GM21717 (cell line): Measurements from ENCODE around the gene CLCN6.
A peak's percentile ranks its signal among the peaks of the same experiment; 100 is the strongest.
"Not testable (repeated sequence)": the region's sequence is repeated elsewhere in the genome, so short reads cannot be mapped to it uniquely, and the experiment has no call there.

Source experiments
- ATAC-seq: cut with Tn5 transposase; IDR thresholded peaks from one replicate; pipeline ENCODE4 v1.9.1; 2021; ENCODE audit warnings: mild to moderate bottlenecking, moderate library complexity; ENCODE audit not compliant: unreplicated experiment

CLCN6 gene

GRCh38 chr1:11794446-11795237 lies 11.3 kb upstream of the CLCN6 start:
- no peak for ATAC-seq

DNA sequence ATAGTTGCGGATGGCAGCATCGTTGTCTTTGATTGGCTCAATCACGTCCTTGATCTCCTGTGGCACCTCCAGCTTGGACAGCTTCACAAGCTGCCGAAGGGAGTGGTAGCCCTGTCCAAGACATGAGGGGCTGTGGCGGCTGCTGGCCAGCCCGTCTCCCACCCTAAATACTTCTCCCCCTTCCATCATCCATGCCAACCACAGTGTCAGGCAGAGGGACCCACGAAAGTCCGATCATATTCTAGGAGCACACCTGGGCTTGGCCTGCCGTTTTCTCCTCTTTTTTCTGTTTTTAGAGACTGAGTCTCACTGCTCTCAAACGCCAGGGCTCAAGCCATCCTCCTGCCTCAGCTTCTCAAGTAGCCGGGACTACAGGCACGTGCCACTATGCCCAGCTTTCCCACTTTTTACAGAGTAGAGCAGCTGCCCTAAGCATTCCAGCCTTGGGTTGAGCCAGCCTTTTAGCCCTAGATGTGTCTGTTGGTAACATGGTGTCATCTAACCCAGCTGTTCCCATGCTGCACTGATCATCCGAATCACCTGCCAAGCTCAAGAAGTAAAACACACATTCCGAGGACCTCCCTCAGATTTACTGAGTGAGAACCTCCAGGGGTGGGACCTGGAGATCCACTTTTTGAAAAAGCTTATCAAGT lies 10.6 kb upstream of the CLCN6 start:
- ATAC-seq = no peak

DNA sequence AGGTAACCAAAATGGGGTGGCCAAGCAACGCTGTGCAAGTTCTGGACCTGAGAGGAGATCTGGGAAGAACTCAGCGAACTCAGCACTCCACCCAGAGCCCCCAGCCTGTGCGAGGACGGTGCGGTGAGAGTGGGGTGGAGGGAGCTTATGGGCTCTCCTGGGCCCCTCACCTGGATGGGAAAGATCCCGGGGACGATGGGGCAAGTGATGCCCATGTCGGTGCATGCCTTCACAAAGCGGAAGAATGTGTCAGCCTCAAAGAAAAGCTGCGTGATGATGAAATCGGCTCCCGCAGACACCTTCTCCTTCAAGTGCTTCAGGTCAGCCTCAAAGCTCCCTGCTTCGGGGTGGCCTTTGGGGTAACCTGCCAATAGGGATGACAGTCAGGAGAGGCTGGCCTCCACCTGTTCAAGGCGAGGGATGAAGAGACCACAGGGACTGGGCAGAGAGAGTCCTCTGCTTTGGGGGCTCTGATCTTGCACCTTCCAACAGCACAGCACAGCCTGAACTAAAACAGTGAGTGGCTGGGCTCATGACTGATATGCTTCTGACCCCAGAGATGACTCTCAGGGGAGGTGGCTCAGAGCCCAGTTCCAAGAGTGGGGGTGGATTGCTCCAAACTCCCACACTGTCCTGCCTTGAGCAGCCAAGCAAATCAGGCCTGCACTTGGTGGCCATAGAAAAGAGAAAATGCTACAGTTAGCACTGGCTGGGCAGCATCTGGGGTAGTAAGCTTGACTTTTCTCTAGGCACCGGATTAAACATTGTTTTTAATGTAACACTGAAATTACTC lies 9.8 kb upstream of the CLCN6 start:
- ATAC-seq = no peak

DNA sequence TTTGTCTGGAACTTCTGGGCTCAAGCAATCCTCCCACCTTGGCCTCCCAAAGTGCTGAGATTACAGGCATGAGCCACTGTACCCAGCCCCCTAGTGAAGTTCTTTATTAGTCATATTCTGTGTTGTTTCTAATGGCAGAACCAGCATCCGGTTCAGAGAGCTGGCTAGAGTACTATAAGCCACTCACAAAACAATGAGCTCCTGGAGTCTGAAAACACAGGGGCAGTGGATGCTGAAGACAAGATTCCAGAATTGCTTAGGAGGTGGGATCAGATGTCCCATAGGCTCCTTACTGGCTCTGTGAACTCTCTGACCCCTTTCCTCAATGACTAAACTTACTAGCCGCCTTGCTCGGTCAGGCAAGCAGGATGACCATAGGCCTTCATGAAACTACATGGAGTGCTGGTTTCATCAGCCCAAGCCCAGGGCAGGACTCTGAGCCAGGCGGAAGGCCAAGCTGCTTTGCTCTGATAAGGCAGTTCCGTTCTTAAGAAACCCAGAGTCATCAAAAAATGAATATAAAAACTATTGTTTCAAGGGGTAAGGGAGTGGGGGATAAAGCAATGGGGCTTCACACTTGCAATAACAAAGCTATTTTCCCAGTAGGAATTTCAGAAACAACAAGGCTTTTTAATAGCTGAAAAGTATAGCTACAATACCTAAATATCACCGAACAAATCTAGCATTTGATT lies 8.3 kb upstream of the CLCN6 start:
- ATAC-seq = no peak

DNA sequence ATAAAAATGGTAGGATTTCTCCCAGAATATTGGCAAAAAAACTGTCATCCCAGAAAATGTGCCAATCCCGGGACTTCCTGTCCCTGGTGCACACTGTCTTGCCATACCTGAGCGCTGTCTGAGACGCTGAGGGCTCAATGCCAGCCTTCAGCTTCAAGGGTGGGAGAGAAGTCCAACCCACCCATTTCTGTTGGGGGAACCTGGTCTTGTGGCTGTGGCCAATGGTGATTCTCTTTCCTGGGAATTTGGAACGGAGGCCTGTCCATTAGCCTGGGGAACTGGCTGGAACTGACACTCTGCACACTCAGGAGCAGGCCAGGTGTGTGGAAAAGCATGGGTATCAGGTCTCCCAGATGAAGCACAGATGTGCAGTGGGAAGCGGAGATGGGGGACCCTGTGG lies 6.9 kb upstream of the CLCN6 start:
- no peak for ATAC-seq

- ATAC-seq = no peak
Measured at GRCh38 chr1:11799896-11800295, 6.1 kb upstream of the CLCN6 start.

GRCh38 chr1:11800391-11800755 lies 5.6 kb upstream of the CLCN6 start:
- ATAC-seq = no peak

- no peak for ATAC-seq
Measured at GRCh38 chr1:11800756-11801433, 5.1 kb upstream of the CLCN6 start.

GRCh38 chr1:11802616-11802972 lies 3.4 kb upstream of the CLCN6 start:
- no peak for ATAC-seq

- no peak for ATAC-seq
Measured at GRCh38 chr1:11802973-11803885, 2.8 kb upstream of the CLCN6 start.

GRCh38 chr1:11803924-11804665 lies 1.9 kb upstream of the CLCN6 start:
- ATAC-seq = not testable (repeated sequence)

- ATAC-seq = no peak
Measured at GRCh38 chr1:11804666-11805421, 1.1 kb upstream of the CLCN6 start.

DNA sequence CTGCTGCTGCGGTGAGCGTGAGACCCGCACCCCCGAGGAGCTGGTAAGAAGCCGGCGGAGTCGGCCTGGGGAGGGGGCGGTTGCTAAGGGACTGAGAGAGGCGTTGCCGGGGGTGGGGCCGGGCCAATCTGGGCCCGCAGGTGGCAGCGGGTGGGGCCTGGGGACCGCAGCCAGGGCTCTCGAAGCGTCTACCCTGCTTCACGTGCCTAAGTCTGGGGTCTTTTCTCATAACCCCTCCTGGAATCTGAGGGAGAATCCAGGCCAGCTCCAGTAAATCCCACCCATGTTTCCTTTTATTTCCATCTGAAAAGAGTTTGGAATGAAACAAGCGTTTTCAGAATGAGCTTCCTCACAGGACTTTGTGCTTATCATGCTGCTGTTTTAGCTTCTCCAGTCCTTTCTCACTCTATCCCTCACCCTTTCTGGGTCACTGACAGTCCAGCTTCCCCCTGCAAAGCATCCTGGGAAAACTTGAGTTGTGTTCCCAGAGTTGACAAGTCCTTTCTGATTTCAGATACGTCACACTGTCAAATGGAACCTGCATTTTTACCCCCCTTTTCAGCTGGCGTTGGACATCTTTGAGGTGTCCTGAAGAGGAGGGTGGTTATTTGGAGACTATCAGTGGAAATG lies 431 bp downstream of the CLCN6 start:
- peak; percentile 45 for ATAC-seq

DNA sequence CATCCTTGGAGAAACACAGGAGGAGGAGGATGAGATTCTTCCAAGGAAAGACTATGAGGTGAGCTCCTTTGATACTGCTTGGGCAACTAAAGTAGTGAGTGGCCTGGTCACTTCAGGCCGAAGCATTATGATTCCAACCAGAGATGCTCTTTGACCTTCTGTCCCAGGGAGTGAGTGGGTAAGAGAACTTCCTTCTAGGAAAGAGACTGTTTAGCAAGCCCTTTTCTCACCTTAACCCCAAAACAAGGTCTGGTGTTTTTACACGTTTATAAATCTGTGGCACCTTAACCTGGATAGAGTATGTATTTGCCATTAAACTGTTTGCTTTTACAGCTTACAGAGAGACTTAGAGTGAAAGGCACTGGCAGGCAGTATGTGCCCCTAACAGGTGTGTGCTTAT lies 1.1 kb downstream of the CLCN6 start:
- ATAC-seq = no peak

- no peak for ATAC-seq
Measured at GRCh38 chr1:11813021-11813420, 7.0 kb downstream of the CLCN6 start.

DNA sequence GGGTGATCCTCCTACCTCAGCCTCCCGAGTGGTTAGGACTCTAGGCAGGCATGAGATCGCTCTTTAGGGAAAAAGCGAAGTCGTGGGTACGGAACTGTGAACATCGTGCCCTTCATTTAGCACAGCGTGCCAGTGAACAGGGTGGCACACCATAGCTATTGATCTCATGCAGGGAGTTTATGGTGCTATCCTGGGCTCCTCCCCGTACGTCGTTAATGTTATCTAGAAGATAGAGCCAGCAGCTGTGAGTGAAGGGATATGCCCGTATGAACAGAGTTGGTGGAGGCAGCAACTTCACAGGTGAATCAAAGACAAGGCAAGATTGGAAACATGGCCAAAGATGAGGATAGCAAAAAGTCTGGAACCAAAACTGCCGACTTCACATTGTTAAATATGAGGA lies 11.2 kb downstream of the CLCN6 start:
- ATAC-seq = no peak

DNA sequence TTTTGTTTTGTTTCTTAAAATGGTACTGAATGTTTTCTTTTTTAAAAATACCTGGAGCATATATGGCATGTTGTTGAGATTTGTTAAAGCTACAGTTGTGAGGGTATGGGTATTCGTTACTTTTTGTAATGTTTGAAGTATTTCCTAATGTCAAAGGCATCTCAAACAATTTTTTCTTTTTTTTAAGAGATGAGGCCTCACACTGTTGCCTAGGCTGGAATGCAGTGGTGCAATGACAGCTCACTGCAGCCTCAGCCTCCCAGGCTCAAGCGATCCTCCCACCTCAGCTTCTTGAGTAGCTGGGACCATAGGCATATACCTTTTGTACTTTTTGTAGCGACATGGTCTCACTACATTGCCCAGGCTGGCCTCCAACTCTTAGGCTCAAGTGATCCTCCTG lies 16.1 kb downstream of the CLCN6 start:
- ATAC-seq = no peak
